ENCODE measurements around the gene CACNB2. TPM values are rescaled to one million over a fixed set of nuclear protein-coding genes. Genes with fewer than 3 reads are reported as not detected.

Gene CACNB2
- total RNA-seq, 2 experiments from 2014 or later, result not detected

GRCh38 chr10:18341055-18341454 lies 200.8 kb downstream of the CACNB2 start:
- ATAC-seq (ENCODE audit: low read depth) (no peak), DNase-seq (no peak)
- Mint-ChIP-seq H3K36me3 (no peaks in the 10 kb centered on the region), H3K4me3 (no peak overlapping the region), H3K9me3 (no peaks in the 10 kb centered on the region), H3K27me3 (peaks cover 2% of the 10 kb centered on the region), H3K4me1 (no peaks in the 10 kb centered on the region), H3K27ac (no peak overlapping the region)
- POLR2A ChIA-PET, result no interaction called here

GRCh38 chr10:18343573-18343972 lies 203.3 kb downstream of the CACNB2 start:
- no peak overlapping the region for H3K27ac Mint-ChIP-seq
- POLR2A ChIA-PET, result no interaction called here
- H3K27me3 Mint-ChIP-seq, result peaks cover 2% of the 10 kb centered on the region
- ATAC-seq (ENCODE audit: low read depth) (no peak), DNase-seq (no peak)
- no peaks in the 10 kb centered on the region for H3K4me1 Mint-ChIP-seq
- no peaks in the 10 kb centered on the region for H3K36me3 Mint-ChIP-seq
- H3K4me3 Mint-ChIP-seq, result no peak overlapping the region
- H3K9me3 Mint-ChIP-seq, result no peaks in the 10 kb centered on the region

- Mint-ChIP-seq H3K27me3 (peaks cover 2% of the 10 kb centered on the region), H3K36me3 (no peaks in the 10 kb centered on the region), H3K4me3 (no peak overlapping the region), H3K4me1 (no peaks in the 10 kb centered on the region), H3K9me3 (no peaks in the 10 kb centered on the region), H3K27ac (no peak overlapping the region)
- DNase-seq (no peak), ATAC-seq (ENCODE audit: low read depth) (no peak)
- POLR2A ChIA-PET, result no interaction called here
Measured at GRCh38 chr10:18345308-18345707, 205.1 kb downstream of the CACNB2 start.

- ATAC-seq (ENCODE audit: low read depth) (no peak), DNase-seq (no peak)
- POLR2A ChIA-PET, result no interaction called here
- no peaks in the 10 kb centered on the region for H3K36me3 Mint-ChIP-seq
- H3K27me3 Mint-ChIP-seq, result no peaks in the 10 kb centered on the region
- H3K4me3 Mint-ChIP-seq, result no peak overlapping the region
- no peaks in the 10 kb centered on the region for H3K9me3 Mint-ChIP-seq
- H3K4me1 Mint-ChIP-seq, result no peaks in the 10 kb centered on the region
- no peak overlapping the region for H3K27ac Mint-ChIP-seq
Measured at GRCh38 chr10:18350340-18350739, 210.1 kb downstream of the CACNB2 start.

GRCh38 chr10:18351421-18351820 lies 211.2 kb downstream of the CACNB2 start:
- POLR2A ChIA-PET, result no interaction called here
- Mint-ChIP-seq H3K27me3 (no peaks in the 10 kb centered on the region), H3K9me3 (no peaks in the 10 kb centered on the region), H3K4me3 (no peak overlapping the region), H3K36me3 (no peaks in the 10 kb centered on the region), H3K4me1 (no peaks in the 10 kb centered on the region), H3K27ac (no peak overlapping the region)
- ATAC-seq (ENCODE audit: low read depth) (no peak), DNase-seq (no peak)

GRCh38 chr10:18352175-18352574 lies 212.0 kb downstream of the CACNB2 start:
- no peaks in the 10 kb centered on the region for H3K36me3 Mint-ChIP-seq

GRCh38 chr10:18359812-18360211 lies 219.6 kb downstream of the CACNB2 start:
- H3K36me3 Mint-ChIP-seq, result no peaks in the 10 kb centered on the region
- no peak overlapping the region for H3K27ac Mint-ChIP-seq
- no peaks in the 10 kb centered on the region for H3K4me1 Mint-ChIP-seq
- DNase-seq (no peak), ATAC-seq (ENCODE audit: low read depth) (no peak)
- POLR2A ChIA-PET, result no interaction called here
- H3K9me3 Mint-ChIP-seq, result no peaks in the 10 kb centered on the region
- no peak overlapping the region for H3K4me3 Mint-ChIP-seq
- no peaks in the 10 kb centered on the region for H3K27me3 Mint-ChIP-seq

More at GRCh38 chr10:18352175-18352574, 212.0 kb downstream of the CACNB2 start:
- no peak overlapping the region for H3K4me3 Mint-ChIP-seq
- ATAC-seq (ENCODE audit: low read depth) (no peak), DNase-seq (no peak)
- H3K27me3 Mint-ChIP-seq, result no peaks in the 10 kb centered on the region
- H3K9me3 Mint-ChIP-seq, result no peaks in the 10 kb centered on the region
- no peaks in the 10 kb centered on the region for H3K4me1 Mint-ChIP-seq
- H3K27ac Mint-ChIP-seq, result no peak overlapping the region
- POLR2A ChIA-PET, result no interaction called here

GRCh38 chr10:18362892-18363291 lies 222.7 kb downstream of the CACNB2 start:
- no peaks in the 10 kb centered on the region for H3K36me3 Mint-ChIP-seq
- no peak overlapping the region for H3K27ac Mint-ChIP-seq
- no peaks in the 10 kb centered on the region for H3K9me3 Mint-ChIP-seq
- no peak overlapping the region for H3K4me3 Mint-ChIP-seq
- no peak for DNase-seq
- no peak for ATAC-seq (ENCODE audit: low read depth)
- H3K4me1 Mint-ChIP-seq, result no peaks in the 10 kb centered on the region
- POLR2A ChIA-PET, result no interaction called here
- no peaks in the 10 kb centered on the region for H3K27me3 Mint-ChIP-seq

- no peaks in the 10 kb centered on the region for H3K27me3 Mint-ChIP-seq
- POLR2A ChIA-PET, result no interaction called here
- ATAC-seq (ENCODE audit: low read depth) (no peak), DNase-seq (no peak)
- no peak overlapping the region for H3K27ac Mint-ChIP-seq
- H3K9me3 Mint-ChIP-seq, result no peaks in the 10 kb centered on the region
- no peaks in the 10 kb centered on the region for H3K36me3 Mint-ChIP-seq
- no peaks in the 10 kb centered on the region for H3K4me1 Mint-ChIP-seq
- no peak overlapping the region for H3K4me3 Mint-ChIP-seq
Measured at GRCh38 chr10:18364987-18365775, 225.0 kb downstream of the CACNB2 start.

GRCh38 chr10:18367840-18368239 lies 227.6 kb downstream of the CACNB2 start:
- Mint-ChIP-seq H3K4me1 (no peaks in the 10 kb centered on the region), H3K36me3 (no peaks in the 10 kb centered on the region), H3K27me3 (no peaks in the 10 kb centered on the region), H3K27ac (no peak overlapping the region), H3K4me3 (no peak overlapping the region), H3K9me3 (no peaks in the 10 kb centered on the region)
- DNase-seq (no peak), ATAC-seq (ENCODE audit: low read depth) (no peak)
- POLR2A ChIA-PET, result no interaction called here

- POLR2A ChIA-PET, result no interaction called here
Measured at GRCh38 chr10:18368273-18368672, 228.0 kb downstream of the CACNB2 start.

GRCh38 chr10:18368682-18369081 lies 228.5 kb downstream of the CACNB2 start:
- Mint-ChIP-seq H3K36me3 (no peaks in the 10 kb centered on the region), H3K4me3 (no peak overlapping the region), H3K27me3 (no peaks in the 10 kb centered on the region), H3K27ac (no peak overlapping the region), H3K9me3 (no peaks in the 10 kb centered on the region), H3K4me1 (no peaks in the 10 kb centered on the region)
- ATAC-seq (ENCODE audit: low read depth) (no peak), DNase-seq (no peak)
- POLR2A ChIA-PET, result no interaction called here

More at GRCh38 chr10:18368273-18368672, 228.0 kb downstream of the CACNB2 start:
- ATAC-seq (ENCODE audit: low read depth), result no peak
- H3K36me3 Mint-ChIP-seq, result no peaks in the 10 kb centered on the region
- H3K27me3 Mint-ChIP-seq, result no peaks in the 10 kb centered on the region
- H3K4me1 Mint-ChIP-seq, result no peaks in the 10 kb centered on the region
- no peak overlapping the region for H3K4me3 Mint-ChIP-seq
- no peaks in the 10 kb centered on the region for H3K9me3 Mint-ChIP-seq
- no peak overlapping the region for H3K27ac Mint-ChIP-seq
- DNase-seq, result no peak

- no peaks in the 10 kb centered on the region for H3K4me1 Mint-ChIP-seq
- H3K4me3 Mint-ChIP-seq, result no peak overlapping the region
- POLR2A ChIA-PET, result no interaction called here
- H3K27ac Mint-ChIP-seq, result no peak overlapping the region
- DNase-seq, result no peak
- H3K9me3 Mint-ChIP-seq, result no peaks in the 10 kb centered on the region
- H3K36me3 Mint-ChIP-seq, result no peaks in the 10 kb centered on the region
- no peak for ATAC-seq (ENCODE audit: low read depth)
- no peaks in the 10 kb centered on the region for H3K27me3 Mint-ChIP-seq
Measured at GRCh38 chr10:18369859-18370473, 229.7 kb downstream of the CACNB2 start.

- no peak for ATAC-seq (ENCODE audit: low read depth)
- Mint-ChIP-seq H3K4me3 (no peak overlapping the region), H3K27ac (no peak overlapping the region)
Measured at GRCh38 chr10:18376650-18377049, 236.4 kb downstream of the CACNB2 start.

More at GRCh38 chr10:18376650-18377049, 236.4 kb downstream of the CACNB2 start:
- H3K27me3 Mint-ChIP-seq, result no peaks in the 10 kb centered on the region
- no peaks in the 10 kb centered on the region for H3K9me3 Mint-ChIP-seq
- DNase-seq, result no peak
- H3K4me1 Mint-ChIP-seq, result no peaks in the 10 kb centered on the region
- no peaks in the 10 kb centered on the region for H3K36me3 Mint-ChIP-seq
- POLR2A ChIA-PET, result no interaction called here
